Adrenal gland (tissue), 5 donors: ENCODE data around the gene TFAP2E.

ENCODE experiments used
- CTCF ChIP-seq, 6 experiments: fragments of 450-650 bp in 4 of 6; fragments of 200-600 bp in 2 of 6; sonication (generic) in 1 of 6; IDR thresholded peaks; 1 replicate in 5 of 6; 2 replicates in 1 of 6; pipeline versions ENCODE4 v1.5.1 to v1.8.0; 2016 to 2021; ENCODE audit warnings: antibody characterized with exemption in 6 of 6, mild to moderate bottlenecking in 2 of 6, moderate library complexity in 1 of 6
- POLR2A ChIP-seq, 2 donors: fragments of 450-650 bp; IDR thresholded peaks; one replicate each; pipeline ENCODE4 v1.6.1; 2017; ENCODE audit warnings: antibody characterized with exemption in 2 of 2, mild to moderate bottlenecking in 2 of 2, moderate library complexity in 1 of 2
- donor health status: DM: no; HTN: no; CAD: no.

GRCh38 chr1:35619237-35620121 is 46.4 kb downstream of the TFAP2E start:
- TF ChIP-seq POLR2A (IDR thresholded peaks at IDR 0.05) (no peak), CTCF (IDR thresholded peaks at IDR 0.05) (no peak)
